HEK293 (cell line): ENCODE data around the gene NRF1.

Source experiments
- AEBP2 ChIP-seq: fragments of 450-650 bp; formaldehyde crosslinking; IDR thresholded peaks from 2 replicates; pipeline ENCODE4 v1.5.1; 2016; ENCODE audit warnings: missing biosample characterization, missing genetic modification characterization, borderline replicate concordance
- CTCF ChIP-seq: fragments of 450-650 bp; formaldehyde crosslinking; IDR thresholded peaks from 2 replicates; pipeline ENCODE4 v1.5.1; 2016; ENCODE audit warnings: missing biosample characterization, missing genetic modification characterization
- SP2 ChIP-seq: fragments of 450-650 bp; formaldehyde crosslinking; IDR thresholded peaks from 2 replicates; pipeline ENCODE4 v1.5.1; 2016; ENCODE audit warnings: missing biosample characterization, missing genetic modification characterization
- SP3 ChIP-seq: fragments of 450-650 bp; formaldehyde crosslinking; IDR thresholded peaks from 2 replicates; pipeline ENCODE4 v1.5.1; 2016; ENCODE audit warnings: missing biosample characterization, missing genetic modification characterization
- TCF7L2 ChIP-seq: IDR thresholded peaks from 2 replicates; pipeline ENCODE4 v1.6.1; 2011; ENCODE audit warnings: low read depth, mild to moderate bottlenecking, inconsistent platforms, low read length, moderate library complexity, borderline replicate concordance
- ZBTB10 ChIP-seq: fragments of 450-650 bp; formaldehyde crosslinking; IDR thresholded peaks from 2 replicates; pipeline ENCODE4 v1.5.1; 2016; ENCODE audit warnings: missing biosample characterization, missing genetic modification characterization
- ZNF518A ChIP-seq: fragments of 450-650 bp; formaldehyde crosslinking; conservative IDR thresholded peaks from 2 replicates; pipeline ENCODE4 v1.5.1; 2016; ENCODE audit warnings: low read depth, missing biosample characterization, missing genetic modification characterization
- ZNF600 ChIP-seq: fragments of 450-650 bp; formaldehyde crosslinking; IDR thresholded peaks from 2 replicates; pipeline ENCODE4 v1.5.1; 2016; ENCODE audit warnings: missing biosample characterization, missing genetic modification characterization
- ZNF660 ChIP-seq: fragments of 450-650 bp; IDR thresholded peaks from 2 replicates; pipeline ENCODE4 v1.5.1; 2018; ENCODE audit warnings: missing biosample characterization, mild to moderate bottlenecking, missing genetic modification characterization
- ZSCAN18 ChIP-seq: fragments of 450-650 bp; formaldehyde crosslinking; IDR thresholded peaks from 2 replicates; pipeline ENCODE4 v1.5.1; 2016; ENCODE audit warnings: missing biosample characterization, missing genetic modification characterization

GRCh38 chr7:129798616-129799349 is 187.3 kb downstream of the NRF1 start:
- TF ChIP-seq AEBP2 (no peak), ZSCAN18 (tag by site-specific recombination) (no peak), ZNF660 (tag by site-specific recombination) (no peak), ZNF600 (tag by site-specific recombination) (no peak), SP2 (tag by site-specific recombination) (no peak), SP3 (tag by site-specific recombination) (no peak), ZNF518A (tag by site-specific recombination) (no peak), ZBTB10 (tag by site-specific recombination) (no peak), CTCF (tag by site-specific recombination) (no peak), TCF7L2 (no peak)
